GM03348 (cell line): ENCODE results near the gene BMP8A.
"Not testable (repeated sequence)": the region's sequence is repeated elsewhere in the genome, so short reads cannot be mapped to it uniquely, and the experiment has no call there.

Source experiments
- DNase-seq: peaks from one replicate; pipeline ENCODE4 v3.0.0; 2012; ENCODE audit warnings: low spot score

BMP8A gene

DNA sequence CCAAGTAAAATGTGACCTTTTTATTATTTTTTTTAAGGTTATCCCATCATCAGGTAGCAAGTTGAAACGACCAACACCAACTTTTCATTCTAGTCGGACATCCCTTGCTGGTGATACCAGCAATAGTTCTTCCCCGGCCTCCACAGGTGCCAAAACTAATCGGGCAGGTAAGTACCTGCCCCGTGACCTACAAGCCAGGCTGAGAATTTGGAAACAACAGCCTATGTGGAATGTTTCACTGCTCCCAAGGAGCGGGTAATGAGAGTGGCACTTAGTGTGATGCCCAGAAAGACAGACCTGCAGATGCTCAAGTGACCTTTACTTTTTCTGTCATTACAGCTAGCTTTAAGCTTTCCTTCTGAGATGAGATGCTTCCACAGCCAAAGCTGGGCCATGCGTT, 6.9 kb upstream of the BMP8A start:
- DNase-seq: no peak

DNA sequence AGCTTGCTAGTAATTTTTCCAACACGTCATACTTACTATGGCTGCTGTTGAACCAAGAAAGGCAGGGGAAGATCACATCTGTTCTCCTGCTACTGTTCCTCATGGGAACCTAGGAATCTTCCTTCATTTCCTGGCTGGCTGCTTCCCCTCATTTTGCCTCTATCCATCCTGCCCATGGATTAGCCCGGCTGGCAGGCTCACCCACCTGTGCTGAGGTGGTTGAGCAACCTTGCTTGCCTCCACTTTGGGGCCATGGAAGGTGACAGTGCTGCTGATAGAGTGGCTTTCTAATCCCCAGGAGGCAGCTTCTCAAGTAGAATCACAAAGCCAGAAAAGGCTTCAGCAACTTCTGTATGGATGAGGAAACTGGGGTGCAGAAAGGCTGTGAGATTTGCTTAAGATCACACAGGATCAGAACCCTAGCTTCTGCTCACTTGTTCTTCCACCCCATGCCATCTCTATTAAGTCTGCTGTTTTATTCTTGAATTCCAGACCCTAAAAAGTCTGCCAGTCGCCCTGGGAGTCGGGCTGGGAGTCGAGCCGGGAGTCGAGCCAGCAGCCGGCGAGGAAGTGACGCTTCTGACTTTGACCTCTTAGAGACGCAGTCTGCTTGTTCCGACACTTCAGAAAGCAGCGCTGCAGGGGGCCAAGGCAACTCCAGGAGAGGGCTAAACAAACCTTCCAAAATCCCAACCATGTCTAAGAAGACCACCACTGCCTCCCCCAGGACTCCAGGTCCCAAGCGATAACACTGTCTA, 6.2 kb upstream of the BMP8A start:
- no peak for DNase-seq

- no peak for DNase-seq
These were observed 3.4 kb upstream of the BMP8A start for GRCh38 chr1:39488012-39488545.

GRCh38 chr1:39488793-39489566, 2.5 kb upstream of the BMP8A start:
- DNase-seq: no peak

- no peak for DNase-seq
These were observed 1.7 kb upstream of the BMP8A start for GRCh38 chr1:39489567-39490239.

DNA sequence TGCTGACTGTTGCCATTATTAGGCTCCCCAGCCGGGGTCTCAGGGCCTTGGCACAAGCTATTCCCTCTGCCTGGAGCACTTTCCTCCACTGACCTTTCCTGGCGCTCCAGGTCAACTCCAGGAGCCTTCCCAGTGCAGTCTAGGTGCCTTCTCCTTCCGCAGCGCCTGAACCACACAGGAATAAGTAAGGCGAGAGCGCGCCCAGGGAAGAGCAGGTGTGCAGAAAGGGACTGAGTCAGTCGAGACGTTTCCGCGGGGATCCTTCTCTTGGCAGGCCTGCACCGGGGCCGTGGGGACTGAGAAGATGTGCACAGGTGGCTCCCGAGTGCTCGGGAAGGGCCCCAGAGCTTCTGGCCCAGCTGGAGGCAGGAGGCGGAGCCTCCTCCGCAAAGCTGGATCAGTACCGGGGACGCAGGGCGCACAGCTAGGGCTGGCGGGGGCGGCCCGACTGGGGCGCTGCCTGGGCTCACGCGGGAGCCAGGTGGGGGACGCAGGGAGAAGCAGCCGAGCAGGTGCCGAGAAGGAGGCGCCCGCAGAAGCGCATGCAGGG, 765 bp upstream of the BMP8A start:
- no peak for DNase-seq

- DNase-seq: not testable (repeated sequence)
These were observed 944 bp downstream of the BMP8A start for GRCh38 chr1:39492118-39493042.

GRCh38 chr1:39493043-39493810, 1.8 kb downstream of the BMP8A start:
- not testable (repeated sequence) for DNase-seq

DNA sequence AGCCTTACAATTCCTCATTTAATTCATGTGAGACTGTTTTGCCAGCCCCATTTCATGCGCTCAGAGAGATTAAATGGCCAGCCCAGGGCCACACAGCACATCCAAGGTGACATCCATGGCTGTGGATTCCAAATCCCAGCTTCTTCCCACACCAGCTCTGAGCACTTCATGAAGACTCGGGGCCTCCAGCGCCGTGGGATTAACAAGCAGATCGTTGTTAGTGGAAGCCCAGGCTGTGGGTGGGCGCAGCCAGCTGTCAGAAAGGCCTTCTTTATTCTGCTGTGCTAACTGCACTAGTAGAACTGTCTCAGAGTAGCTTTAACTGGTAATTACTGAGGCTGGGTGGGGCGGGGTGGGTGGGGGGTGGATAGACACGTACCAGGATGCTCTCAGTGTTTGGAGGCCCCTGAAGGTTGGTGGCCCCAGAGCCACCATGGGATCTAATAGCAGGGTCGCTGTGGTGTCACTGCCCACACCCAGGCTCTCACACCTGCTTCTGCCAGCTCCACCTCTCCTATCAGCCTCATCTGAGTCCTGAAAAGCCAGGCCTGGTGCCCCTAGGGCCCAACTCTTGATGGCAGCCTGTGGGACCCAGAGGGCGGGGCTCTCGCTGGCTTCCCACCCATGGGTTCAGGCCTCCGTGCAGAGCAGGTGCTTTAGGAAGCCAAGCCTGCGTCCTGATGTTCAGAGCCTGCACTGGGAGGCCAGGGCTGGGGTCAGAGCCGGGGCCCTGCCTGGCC, 3.4 kb downstream of the BMP8A start:
- no peak for DNase-seq

GRCh38 chr1:39496520-39496919, 5.1 kb downstream of the BMP8A start:
- DNase-seq: not testable (repeated sequence)

GRCh38 chr1:39497585-39497984, 6.1 kb downstream of the BMP8A start:
- DNase-seq: no peak

DNA sequence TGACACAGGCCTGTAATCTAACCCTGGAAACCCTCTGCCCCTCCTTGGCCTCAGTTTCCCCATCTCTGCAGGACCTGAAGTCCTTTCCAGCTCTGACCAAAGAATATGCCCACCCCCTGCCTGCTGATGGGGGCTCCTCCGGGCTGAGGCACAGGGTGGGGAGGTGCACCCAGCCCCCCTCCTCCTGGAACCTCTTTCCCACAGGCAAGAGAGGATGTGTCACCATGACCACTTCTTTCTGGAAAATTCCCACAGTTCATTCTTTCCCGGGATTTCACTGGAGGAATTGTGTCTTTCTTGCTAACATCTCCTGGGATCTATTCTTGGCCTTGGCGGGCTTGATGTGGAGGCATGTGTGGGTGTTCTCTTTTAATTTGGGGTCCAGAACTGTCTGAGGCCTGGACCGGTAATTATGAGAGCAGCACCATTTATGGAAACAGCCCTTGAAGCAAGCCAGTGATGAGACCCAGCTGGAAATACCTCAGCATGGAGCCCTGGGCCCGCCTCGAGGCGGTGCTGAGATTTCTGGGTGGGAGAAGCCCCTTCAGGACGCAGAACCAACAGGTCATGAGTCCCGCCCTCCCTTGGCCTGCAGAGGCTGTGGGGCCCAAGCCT, 6.8 kb downstream of the BMP8A start:
- DNase-seq: not testable (repeated sequence)

DNA sequence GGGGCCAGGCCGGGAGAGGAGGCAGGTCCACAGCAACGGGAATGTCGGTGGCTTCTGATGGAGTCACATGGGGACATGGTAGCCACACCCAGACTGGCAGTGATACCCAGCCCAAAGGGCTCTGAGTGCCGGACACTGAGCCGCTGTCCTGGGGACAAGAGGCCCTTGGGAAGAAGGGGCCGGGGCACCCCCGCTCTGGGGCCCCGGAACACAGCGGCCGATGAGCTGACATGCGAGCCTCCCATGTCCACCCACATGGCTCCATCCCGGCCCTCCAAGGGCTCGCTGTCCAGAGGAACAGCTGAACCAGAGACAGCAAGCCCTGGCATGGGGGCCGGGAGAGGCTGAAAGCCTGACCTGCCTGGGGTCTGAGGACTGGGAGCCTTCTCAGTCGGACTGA, 7.4 kb downstream of the BMP8A start:
- not testable (repeated sequence) for DNase-seq

GRCh38 chr1:39499668-39500067, 8.2 kb downstream of the BMP8A start:
- no peak for DNase-seq

- DNase-seq: no peak
These were observed 9.5 kb downstream of the BMP8A start for GRCh38 chr1:39500862-39501389.

- no peak for DNase-seq
These were observed 10.2 kb downstream of the BMP8A start for GRCh38 chr1:39501666-39502065.

DNA sequence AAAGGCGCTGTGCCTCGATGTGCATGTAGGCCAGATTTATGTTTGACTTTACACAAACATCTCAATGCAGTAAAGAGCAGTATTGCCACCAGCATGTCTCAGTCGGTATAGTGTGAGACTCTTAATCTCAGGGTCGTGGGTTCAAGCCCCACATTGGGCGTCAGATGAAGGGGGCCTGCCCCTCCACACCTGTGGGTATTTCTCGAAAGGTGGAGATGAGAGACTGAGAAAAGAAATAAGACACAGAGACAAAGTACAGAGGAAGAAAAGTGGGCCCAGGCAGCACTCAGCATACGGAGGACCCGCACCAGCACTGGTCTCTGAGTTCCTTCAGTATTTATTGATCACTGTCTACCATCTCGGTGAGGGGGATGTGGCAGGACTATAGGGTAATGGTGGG, 13.0 kb downstream of the BMP8A start:
- not testable (repeated sequence) for DNase-seq

DNA sequence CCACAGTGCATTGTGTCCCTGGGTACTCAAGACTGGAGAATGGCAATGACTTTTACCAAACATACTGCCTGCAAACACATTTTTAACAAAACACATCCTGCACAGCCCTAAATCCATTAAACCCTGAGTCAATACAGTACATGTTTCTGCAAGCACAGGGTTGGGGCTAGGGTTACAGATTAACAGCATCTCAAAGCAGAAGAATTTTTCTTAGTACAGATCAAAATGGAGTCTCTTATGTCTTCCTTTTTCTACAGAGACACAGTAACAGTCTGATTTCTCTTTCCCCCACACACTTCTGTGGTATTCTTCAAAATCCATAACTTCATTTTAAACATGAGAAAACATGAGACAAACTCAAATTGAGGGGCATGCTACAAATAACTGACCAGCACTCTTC, 13.9 kb downstream of the BMP8A start:
- DNase-seq: no peak
